ENCODE measurements around the gene TMEM145.
A peak's percentile ranks its signal among the peaks of the same experiment; 100 is the strongest.

Gene TMEM145

DNA sequence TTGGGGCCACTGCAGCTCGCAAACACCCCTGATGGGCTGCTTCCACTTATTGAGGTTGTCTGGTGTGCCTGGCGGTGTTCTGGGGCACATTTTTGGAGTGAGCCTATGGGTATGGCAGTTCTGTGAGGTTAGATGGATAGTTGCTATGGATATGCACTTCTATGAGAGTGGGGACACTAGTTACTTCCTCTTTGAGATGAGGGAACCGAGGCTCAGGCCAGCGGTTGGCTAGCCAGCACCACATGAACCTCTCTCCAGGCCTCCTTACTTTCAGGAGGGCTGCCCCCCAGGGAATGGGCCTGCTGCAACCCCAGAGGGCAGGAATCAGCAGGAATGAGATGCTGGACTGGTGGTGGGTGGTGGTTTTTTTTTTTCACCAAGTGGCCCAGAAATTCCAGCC is 24.7 kb upstream of the TMEM145 start:
- TF ChIP-seq, protein P1, sequence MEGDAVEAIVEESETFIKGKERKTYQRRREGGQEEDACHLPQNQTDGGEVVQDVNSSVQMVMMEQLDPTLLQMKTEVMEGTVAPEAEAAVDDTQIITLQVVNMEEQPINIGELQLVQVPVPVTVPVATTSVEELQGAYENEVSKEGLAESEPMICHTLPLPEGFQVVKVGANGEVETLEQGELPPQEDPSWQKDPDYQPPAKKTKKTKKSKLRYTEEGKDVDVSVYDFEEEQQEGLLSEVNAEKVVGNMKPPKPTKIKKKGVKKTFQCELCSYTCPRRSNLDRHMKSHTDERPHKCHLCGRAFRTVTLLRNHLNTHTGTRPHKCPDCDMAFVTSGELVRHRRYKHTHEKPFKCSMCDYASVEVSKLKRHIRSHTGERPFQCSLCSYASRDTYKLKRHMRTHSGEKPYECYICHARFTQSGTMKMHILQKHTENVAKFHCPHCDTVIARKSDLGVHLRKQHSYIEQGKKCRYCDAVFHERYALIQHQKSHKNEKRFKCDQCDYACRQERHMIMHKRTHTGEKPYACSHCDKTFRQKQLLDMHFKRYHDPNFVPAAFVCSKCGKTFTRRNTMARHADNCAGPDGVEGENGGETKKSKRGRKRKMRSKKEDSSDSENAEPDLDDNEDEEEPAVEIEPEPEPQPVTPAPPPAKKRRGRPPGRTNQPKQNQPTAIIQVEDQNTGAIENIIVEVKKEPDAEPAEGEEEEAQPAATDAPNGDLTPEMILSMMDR (conservative IDR thresholded peaks at IDR 0.05) = no peak
- H3K27ac ChIP-seq = peak overlapping the region; percentile 82; the same call in 1 of the 2 replicates

DNA sequence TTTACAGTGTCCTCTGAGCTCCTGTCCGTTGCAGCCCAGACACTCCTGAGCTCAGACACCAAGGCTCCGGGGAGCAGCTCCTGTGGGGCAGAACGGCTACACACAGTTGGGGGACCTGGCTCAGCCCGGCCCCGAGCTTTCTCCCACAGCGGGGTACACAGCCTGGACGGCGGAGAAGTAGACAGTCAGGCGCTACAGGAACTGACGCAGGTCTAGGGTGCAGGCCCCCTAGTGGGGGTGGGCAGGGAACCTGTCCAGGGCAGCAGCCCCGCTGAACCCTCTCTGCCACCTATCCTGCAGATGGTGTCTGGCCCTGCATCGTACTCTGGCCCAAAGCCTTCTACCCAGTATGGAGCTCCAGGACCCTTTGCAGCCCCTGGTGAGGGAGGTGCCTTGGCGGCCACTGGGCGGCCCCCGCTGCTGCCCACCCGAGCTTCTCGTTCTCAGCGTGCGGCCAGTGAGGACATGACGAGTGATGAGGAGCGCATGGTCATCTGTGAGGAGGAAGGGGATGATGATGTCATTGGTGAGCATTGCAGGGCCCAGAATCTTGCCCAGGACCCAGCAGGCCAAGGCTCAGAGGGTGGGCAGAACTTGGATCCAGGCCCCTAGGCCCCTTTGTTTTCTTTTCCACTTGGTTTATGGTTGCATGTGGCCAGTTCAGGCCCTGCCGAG is 24.1 kb upstream of the TMEM145 start:
- peak overlapping the region; percentile 82; the same call in 1 of the 2 replicates for H3K27ac ChIP-seq
- TF ChIP-seq, protein P1 (conservative IDR thresholded peaks at IDR 0.05) = no peak

DNA sequence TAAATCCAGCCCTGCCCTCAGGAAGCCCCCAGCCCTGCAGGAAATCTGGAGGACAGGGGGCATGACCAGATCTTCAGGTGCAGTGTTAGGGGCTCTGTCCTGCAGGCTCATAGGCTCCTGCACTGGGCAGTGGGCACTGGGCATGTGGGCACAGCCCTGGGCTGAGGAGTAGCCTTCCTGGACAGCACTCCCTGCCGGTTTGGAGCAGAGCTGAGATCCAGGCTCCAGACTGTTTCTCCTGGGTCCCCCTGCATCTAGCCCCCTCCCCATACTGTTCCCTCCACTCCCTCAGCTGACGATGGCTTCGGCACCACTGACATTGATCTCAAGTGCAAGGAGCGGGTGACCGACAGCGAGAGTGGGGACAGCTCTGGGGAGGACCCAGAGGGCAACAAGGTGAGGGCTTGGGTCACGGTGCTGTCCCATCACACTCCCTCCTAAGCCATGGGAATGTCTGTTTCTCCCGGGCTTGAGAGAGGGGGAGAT is 23.5 kb upstream of the TMEM145 start:
- H3K27ac ChIP-seq = no peak overlapping the region
- TF ChIP-seq, protein P1 (conservative IDR thresholded peaks at IDR 0.05) = no peak

DNA sequence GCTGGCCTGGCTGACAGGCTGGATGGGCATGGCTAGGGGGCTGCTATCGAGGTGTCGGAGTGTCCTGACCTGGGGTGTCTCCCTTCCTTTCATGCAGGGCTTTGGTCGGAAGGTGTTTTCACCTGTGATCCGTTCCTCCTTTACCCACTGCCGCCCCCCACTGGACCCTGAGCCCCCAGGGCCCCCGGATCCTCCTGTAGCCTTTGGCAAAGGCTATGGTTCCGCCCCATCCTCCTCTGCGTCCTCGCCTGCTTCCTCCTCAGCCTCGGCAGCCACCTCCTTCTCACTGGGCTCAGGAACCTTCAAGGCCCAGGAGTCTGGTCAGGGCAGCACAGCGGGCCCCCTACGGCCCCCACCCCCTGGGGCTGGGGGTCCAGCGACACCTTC is 23.0 kb upstream of the TMEM145 start:
- TF ChIP-seq, protein P1 (conservative IDR thresholded peaks at IDR 0.05) = no peak
- no peak overlapping the region for H3K27ac ChIP-seq

DNA sequence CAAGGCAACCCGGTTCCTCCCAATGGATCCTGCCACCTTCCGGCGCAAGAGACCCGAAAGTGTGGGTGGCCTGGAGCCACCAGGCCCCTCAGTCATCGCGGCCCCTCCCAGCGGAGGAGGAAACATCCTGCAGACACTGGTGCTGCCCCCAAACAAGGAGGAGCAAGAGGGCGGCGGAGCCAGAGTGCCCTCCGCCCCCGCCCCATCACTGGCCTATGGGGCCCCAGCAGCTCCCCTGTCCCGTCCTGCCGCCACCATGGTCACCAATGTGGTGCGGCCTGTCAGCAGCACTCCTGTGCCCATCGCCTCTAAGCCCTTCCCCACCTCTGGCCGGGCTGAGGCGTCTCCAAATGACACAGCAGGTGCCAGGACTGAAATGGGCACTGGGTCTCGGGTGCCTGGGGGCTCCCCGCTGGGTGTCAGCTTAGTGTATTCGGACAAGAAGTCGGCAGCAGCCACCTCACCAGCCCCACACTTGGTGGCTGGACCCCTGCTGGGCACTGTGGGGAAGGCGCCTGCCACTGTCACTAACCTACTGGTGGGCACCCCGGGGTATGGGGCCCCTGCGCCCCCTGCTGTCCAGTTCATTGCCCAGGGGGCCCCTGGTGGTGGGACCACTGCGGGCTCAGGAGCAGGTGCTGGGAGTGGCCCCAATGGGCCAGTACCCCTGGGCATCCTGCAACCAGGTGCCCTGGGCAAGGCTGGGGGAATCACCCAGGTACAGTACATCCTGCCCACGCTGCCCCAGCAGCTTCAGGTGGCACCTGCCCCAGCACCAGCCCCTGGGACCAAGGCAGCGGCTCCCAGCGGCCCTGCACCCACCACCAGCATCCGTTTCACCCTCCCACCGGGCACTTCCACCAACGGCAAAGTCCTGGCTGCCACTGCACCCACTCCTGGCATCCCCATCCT is 22.3 kb upstream of the TMEM145 start:
- no peak overlapping the region for H3K27ac ChIP-seq
- TF ChIP-seq, protein P1 (conservative IDR thresholded peaks at IDR 0.05) = peak; percentile 70

DNA sequence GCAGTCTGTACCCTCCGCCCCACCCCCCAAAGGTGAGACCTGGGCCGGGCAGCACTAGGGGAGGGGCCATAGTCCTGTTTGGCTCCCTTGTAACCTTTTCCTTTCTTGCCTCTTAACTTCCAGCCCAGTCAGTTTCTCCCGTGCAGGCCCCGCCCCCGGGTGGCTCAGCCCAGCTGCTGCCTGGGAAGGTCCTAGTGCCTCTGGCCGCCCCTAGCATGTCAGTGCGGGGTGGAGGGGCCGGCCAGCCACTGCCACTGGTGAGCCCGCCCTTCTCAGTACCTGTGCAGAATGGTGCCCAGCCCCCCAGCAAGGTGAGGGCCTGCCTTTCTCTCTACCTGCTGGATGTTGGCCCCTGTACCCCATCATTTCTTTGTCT is 21.7 kb upstream of the TMEM145 start:
- TF ChIP-seq, protein P1 (conservative IDR thresholded peaks at IDR 0.05) = no peak
- no peak overlapping the region for H3K27ac ChIP-seq
